ENCODE measurements around the gene MTA3. TPM values are rescaled to one million over a fixed set of nuclear protein-coding genes. Genes with fewer than 3 reads are reported as not detected.

MTA3 gene
- total and polyA plus RNA-seq, 2 donors (not counting 3 experiments of a cell fraction or from before 2014, with no cell fraction given) = 36.3 to 53.3 TPM

DNA sequence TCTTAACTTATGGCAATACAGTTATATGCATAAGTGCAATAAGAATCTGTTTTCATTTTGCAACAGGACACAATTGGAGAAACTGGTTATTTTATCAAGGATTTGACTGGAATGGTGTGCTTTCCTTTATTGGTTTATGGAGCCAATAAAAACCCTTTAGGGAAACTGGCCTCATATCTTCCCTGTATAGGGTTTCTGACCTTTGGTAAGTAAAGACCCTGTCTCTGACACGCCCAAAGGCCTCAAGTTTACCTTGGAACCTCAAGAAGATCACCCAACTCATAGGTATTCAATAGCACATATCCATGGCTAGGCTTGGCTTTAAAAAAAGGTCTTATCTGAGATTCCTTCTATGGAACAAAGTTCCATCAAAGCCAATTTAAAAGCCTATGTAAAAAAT is 212.7 kb downstream of the MTA3 start:
- Histone ChIP-seq H3K4me3 (replicated peaks in 1 of 3; ENCODE audit: insufficient read depth in 1 of 3, low read depth in 1 of 3, low read length in 3 of 3) (no peak overlapping the region), H3K9me1 (replicated peaks; ENCODE audit: control insufficient read depth, extremely low read depth, insufficient read depth, low read length) (no peaks in the 10 kb centered on the region), H3K79me2 (ENCODE audit: control insufficient read depth, insufficient read depth, low read length) (no peaks in the 10 kb centered on the region), H3K4me1 (ENCODE audit: control insufficient read depth, extremely low read depth, insufficient read depth, low read length) (no peaks in the 10 kb centered on the region), H3K4me2 (ENCODE audit: insufficient read depth, low read length) (no peak overlapping the region), H3K27me3 (ENCODE audit: control insufficient read depth in 2 of 2, insufficient read depth in 2 of 2, low read length in 2 of 2) (no peaks in the 10 kb centered on the region), H3K36me3 (ENCODE audit: control insufficient read depth in 2 of 2, extremely low read depth in 1 of 2, insufficient read depth in 2 of 2, low read length in 2 of 2) (no peaks in the 10 kb centered on the region), H3K9me3 (replicated peaks; ENCODE audit: control insufficient read depth, insufficient read depth, low read length) (no peaks in the 10 kb centered on the region), H3K9ac (replicated peaks; ENCODE audit: extremely low read depth, insufficient read depth, low read length) (no peak overlapping the region), H3K27ac (ENCODE audit: insufficient read depth, low read depth, low read length) (no peak overlapping the region), H4K20me1 (replicated peaks; ENCODE audit: control insufficient read depth, extremely low read depth, insufficient read depth, low read length) (no peaks in the 10 kb centered on the region), H2AFZ (ENCODE audit: low read depth, low read length) (no peak overlapping the region)
- POLR2A ChIA-PET = no interaction called here
- TF ChIP-seq, protein P1, sequence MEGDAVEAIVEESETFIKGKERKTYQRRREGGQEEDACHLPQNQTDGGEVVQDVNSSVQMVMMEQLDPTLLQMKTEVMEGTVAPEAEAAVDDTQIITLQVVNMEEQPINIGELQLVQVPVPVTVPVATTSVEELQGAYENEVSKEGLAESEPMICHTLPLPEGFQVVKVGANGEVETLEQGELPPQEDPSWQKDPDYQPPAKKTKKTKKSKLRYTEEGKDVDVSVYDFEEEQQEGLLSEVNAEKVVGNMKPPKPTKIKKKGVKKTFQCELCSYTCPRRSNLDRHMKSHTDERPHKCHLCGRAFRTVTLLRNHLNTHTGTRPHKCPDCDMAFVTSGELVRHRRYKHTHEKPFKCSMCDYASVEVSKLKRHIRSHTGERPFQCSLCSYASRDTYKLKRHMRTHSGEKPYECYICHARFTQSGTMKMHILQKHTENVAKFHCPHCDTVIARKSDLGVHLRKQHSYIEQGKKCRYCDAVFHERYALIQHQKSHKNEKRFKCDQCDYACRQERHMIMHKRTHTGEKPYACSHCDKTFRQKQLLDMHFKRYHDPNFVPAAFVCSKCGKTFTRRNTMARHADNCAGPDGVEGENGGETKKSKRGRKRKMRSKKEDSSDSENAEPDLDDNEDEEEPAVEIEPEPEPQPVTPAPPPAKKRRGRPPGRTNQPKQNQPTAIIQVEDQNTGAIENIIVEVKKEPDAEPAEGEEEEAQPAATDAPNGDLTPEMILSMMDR (IDR thresholded peaks at IDR 0.05; ENCODE audit: extremely low read depth in 1 of 2, insufficient read depth in 1 of 2, low read depth in 1 of 2, low read length in 2 of 2) = no peak
- TF ChIP-seq EZH2 (IDR thresholded peaks at IDR 0.05; ENCODE audit: borderline replicate concordance, low read depth, low read length, severe bottlenecking) (no peak), POLR2A (IDR thresholded peaks at IDR 0.05; ENCODE audit: low read depth, low read length) (no peak), JUN (IDR thresholded peaks at IDR 0.05; ENCODE audit: borderline replicate concordance, insufficient read depth, insufficient read length, low read depth) (no peak), FOS (IDR thresholded peaks at IDR 0.05; ENCODE audit: borderline replicate concordance, insufficient read depth, low read length) (no peak), GATA2 (IDR thresholded peaks at IDR 0.05; ENCODE audit: insufficient read depth, insufficient read length, low read depth, low read length) (no peak), POLR2AphosphoS5 (IDR thresholded peaks at IDR 0.05; ENCODE audit: insufficient read depth, low read depth, low read length) (no peak), MYC (IDR thresholded peaks at IDR 0.05; ENCODE audit: low read depth, low read length) (no peak)
- TF ChIP-seq, protein P2, sequence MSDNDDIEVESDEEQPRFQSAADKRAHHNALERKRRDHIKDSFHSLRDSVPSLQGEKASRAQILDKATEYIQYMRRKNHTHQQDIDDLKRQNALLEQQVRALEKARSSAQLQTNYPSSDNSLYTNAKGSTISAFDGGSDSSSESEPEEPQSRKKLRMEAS (IDR thresholded peaks at IDR 0.05; ENCODE audit: insufficient read depth, insufficient read length) = no peak
- FAIRE-seq (no peak), DNase-seq (ENCODE audit: low read depth, low spot score) (no peak)
- dilution Hi-C loops (cut with MboI; ENCODE audit: extremely low pct_ligation_motif_present, low sequenced_read_pairs) (no loop called here), intact Hi-C loops (cut with micrococcal nuclease) (no loop called here)
- no TSS peak for BruUV-seq (replicated peaks)
- CTCF ChIA-PET = interaction anchor here (0.8 kb wide), 1 partner anchor 30 kb away, joined by 3 read pairs; no protein-coding TSS in a partner anchor

Data from endothelial cell of umbilical vein (primary cell).